Activated naive CD4-positive, alpha-beta T cell treated with anti-CD3 and anti-CD28 coated beads for 36 hours (primary cell): ENCODE measurements around the gene ENPP5. TPM values are rescaled to one million over a fixed set of nuclear protein-coding genes. Genes with fewer than 3 reads are reported as not detected.
"Not testable (repeated sequence)": the region's sequence is repeated elsewhere in the genome, so short reads cannot be mapped to it uniquely, and the experiment has no call there.

Source experiments
- CTCF ChIA-PET: fragments of 350-600 bp; sonication (Branson Sonifier 250); formaldehyde crosslinking; loops from one replicate; lab custom pipeline; 2021; ENCODE audit warnings: antibody characterized with exemption; lab: Charles Lee
- DNase-seq: peaks from one replicate; pipeline ENCODE4 v3.0.0-alpha.2; 2020
- H3K27ac Mint-ChIP-seq: one replicate; pipeline ENCODE4 v1.8.0; 2021; ENCODE audit warnings: mild to moderate bottlenecking, mixed read lengths
- H3K27me3 Mint-ChIP-seq: one replicate; pipeline ENCODE4 v1.8.0; 2021; ENCODE audit warnings: low read depth, mixed read lengths
- H3K36me3 Mint-ChIP-seq: one replicate; pipeline ENCODE4 v1.8.0; 2021; ENCODE audit warnings: low read depth, mixed read lengths
- H3K4me1 Mint-ChIP-seq: one replicate; pipeline ENCODE4 v1.8.0; 2021; ENCODE audit warnings: low read depth, mixed read lengths
- H3K4me3 Mint-ChIP-seq: one replicate; pipeline ENCODE4 v1.8.0; 2021; ENCODE audit warnings: mild to moderate bottlenecking, moderate library complexity, mixed read lengths
- H3K9me3 Mint-ChIP-seq: one replicate; pipeline ENCODE4 v1.8.0; 2021; ENCODE audit warnings: mixed read lengths
- intact Hi-C: fragments of 100-400 bp; cut with micrococcal nuclease; formaldehyde crosslinking; loops from one replicate; pipeline ENCODE4 v1.15.1; 2023
- total RNA-seq, 2 experiments: library from RNA; stranded (reverse); gene quantifications; one replicate each; pipeline ENCODE4 v1.2.3, GENCODE V29; 2021

ENPP5 gene
- total RNA-seq, 2 experiments from 2014 or later, result 0.24 to 0.62 TPM

GRCh38 chr6:46129629-46130511 lies 40.9 kb downstream of the ENPP5 start, which contains the start of gene ENPP4:
ENPP4 (plus strand) TSS chr6:46129989; CDS start chr6:46139584, 9,595 bp downstream.
- H3K9me3 Mint-ChIP-seq, result no peaks in the 10 kb centered on the region
- peaks cover 27% of the 10 kb centered on the region for H3K4me1 Mint-ChIP-seq
- H3K36me3 Mint-ChIP-seq, result no peaks in the 10 kb centered on the region
- CTCF ChIA-PET, result interaction anchor here (0.6 kb wide), 1 partner anchor 1303 kb away, joined by 3 read pairs; no protein-coding TSS in a partner anchor
- H3K4me3 Mint-ChIP-seq, result peak within 1 kb of the TSS; percentile 92
- DNase-seq, result peak; percentile 91
- intact Hi-C loops, result loop anchor here (1.0 to 10.0 kb wide), 7 partner anchors 39 to 755 kb away; partner anchors contain the start of genes CLIC5, CYP39A1, SLC25A27 and SUPT3H
- H3K27me3 Mint-ChIP-seq, result no peaks in the 10 kb centered on the region
- H3K27ac Mint-ChIP-seq, result peak within 1 kb of the TSS; percentile 77

- H3K27me3 Mint-ChIP-seq, result no peaks in the 10 kb centered on the region
- CTCF ChIA-PET, result interaction anchor here (0.8 to 1.3 kb wide), 2 partner anchors 39 to 164 kb away, joined by 4 to 5 read pairs; no protein-coding TSS in a partner anchor
- no peaks in the 10 kb centered on the region for H3K9me3 Mint-ChIP-seq
- peak overlapping the region; percentile 92 for H3K4me3 Mint-ChIP-seq
- intact Hi-C loops, result loop anchor here (1.0 to 2.0 kb wide), 5 partner anchors 42 to 523 kb away; partner anchors contain the start of genes CLIC5, CYP39A1 and SLC25A27
- peak overlapping the region; percentile 77 for H3K27ac Mint-ChIP-seq
- H3K4me1 Mint-ChIP-seq, result peaks cover 27% of the 10 kb centered on the region
- H3K36me3 Mint-ChIP-seq, result no peaks in the 10 kb centered on the region
- DNase-seq, result peak; percentile 39
Observed at GRCh38 chr6:46129291-46129628, 41.5 kb downstream of the ENPP5 start.

- Mint-ChIP-seq H3K4me3 (peak overlapping the region; percentile 92), H3K36me3 (peaks cover 1% of the 10 kb centered on the region), H3K27ac (no peak overlapping the region), H3K27me3 (no peaks in the 10 kb centered on the region), H3K9me3 (no peaks in the 10 kb centered on the region), H3K4me1 (peaks cover 29% of the 10 kb centered on the region)
- DNase-seq, result no peak
- intact Hi-C loops, result loop anchor here (2.0 kb wide), 1 partner anchor 114 kb away; the partner anchor contains the start of gene CLIC5
- CTCF ChIA-PET, result interaction anchor here (0.8 to 1.3 kb wide), 2 partner anchors 38 to 163 kb away, joined by 4 to 5 read pairs; no protein-coding TSS in a partner anchor
Observed at GRCh38 chr6:46128476-46128875, 42.3 kb downstream of the ENPP5 start.

- H3K27ac Mint-ChIP-seq, intact Hi-C loops, CTCF ChIA-PET, H3K9me3 Mint-ChIP-seq, DNase-seq, H3K27me3 Mint-ChIP-seq, H3K4me3 Mint-ChIP-seq: not testable (repeated sequence)
- Mint-ChIP-seq H3K4me1 (peaks cover 20% of the 10 kb centered on the region), H3K36me3 (peaks cover 31% of the 10 kb centered on the region)
Observed at GRCh38 chr6:46119679-46120078, 51.1 kb downstream of the ENPP5 start.

- intact Hi-C loops, result no loop called here
- H3K36me3 Mint-ChIP-seq, result peaks cover 30% of the 10 kb centered on the region
- H3K27me3 Mint-ChIP-seq, result no peaks in the 10 kb centered on the region
- H3K4me1 Mint-ChIP-seq, result peaks cover 17% of the 10 kb centered on the region
- CTCF ChIA-PET, result no interaction called here
- H3K4me3 Mint-ChIP-seq, result no peak overlapping the region
- no peak overlapping the region for H3K27ac Mint-ChIP-seq
- H3K9me3 Mint-ChIP-seq, result no peaks in the 10 kb centered on the region
- no peak for DNase-seq
Observed at GRCh38 chr6:46118836-46119235, 51.9 kb downstream of the ENPP5 start.

GRCh38 chr6:46118157-46118556 lies 52.6 kb downstream of the ENPP5 start:
- H3K27ac Mint-ChIP-seq, result no peak overlapping the region
- peaks cover 14% of the 10 kb centered on the region for H3K4me1 Mint-ChIP-seq

DNA sequence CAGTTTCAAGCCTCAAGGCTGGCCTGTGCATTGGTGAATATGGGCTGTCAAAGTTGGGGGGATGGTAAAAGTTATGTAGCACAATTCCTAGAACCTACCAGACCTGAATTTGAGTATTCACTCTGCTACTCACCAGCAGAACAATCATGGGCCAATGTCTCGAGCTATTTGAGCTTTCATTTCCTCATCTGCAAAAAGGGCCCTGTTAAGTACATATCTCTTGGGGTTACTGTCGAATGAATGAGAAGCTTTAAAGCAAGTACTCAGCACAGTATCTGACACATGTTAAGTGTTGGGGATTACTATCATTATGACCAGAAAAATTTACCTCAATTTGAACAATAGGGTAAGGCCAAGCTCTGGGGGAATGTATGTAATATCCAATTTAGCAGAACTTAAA lies 54.5 kb downstream of the ENPP5 start:
- H3K27me3 Mint-ChIP-seq, result no peaks in the 10 kb centered on the region

More at GRCh38 chr6:46118157-46118556, 52.6 kb downstream of the ENPP5 start:
- Mint-ChIP-seq H3K4me3 (no peak overlapping the region), H3K36me3 (peaks cover 32% of the 10 kb centered on the region), H3K9me3 (no peaks in the 10 kb centered on the region), H3K27me3 (no peaks in the 10 kb centered on the region)
- no peak for DNase-seq
- CTCF ChIA-PET, result no interaction called here
- intact Hi-C loops, result no loop called here

GRCh38 chr6:46115634-46116033 lies 55.1 kb downstream of the ENPP5 start:
- CTCF ChIA-PET, result interaction anchor here (0.8 kb wide), 1 partner anchor 25 kb away, joined by 4 read pairs; no protein-coding TSS in a partner anchor
- Mint-ChIP-seq H3K27ac (no peak overlapping the region), H3K4me1 (peaks cover 10% of the 10 kb centered on the region), H3K9me3 (peaks cover 4% of the 10 kb centered on the region), H3K36me3 (peaks cover 30% of the 10 kb centered on the region), H3K4me3 (no peak overlapping the region), H3K27me3 (no peaks in the 10 kb centered on the region)
- intact Hi-C loops, result no loop called here
- DNase-seq, result no peak

More for the DNA sequence above, 54.5 kb downstream of the ENPP5 start:
- DNase-seq, result no peak
- H3K27ac Mint-ChIP-seq, result no peak overlapping the region
- H3K9me3 Mint-ChIP-seq, result peaks cover 4% of the 10 kb centered on the region
- H3K36me3 Mint-ChIP-seq, result peaks cover 32% of the 10 kb centered on the region
- intact Hi-C loops, result no loop called here
- CTCF ChIA-PET, result interaction anchor here (0.8 kb wide), 2 partner anchors 26 to 189 kb away, joined by 3 to 4 read pairs; no protein-coding TSS in a partner anchor
- peaks cover 10% of the 10 kb centered on the region for H3K4me1 Mint-ChIP-seq
- H3K4me3 Mint-ChIP-seq, result no peak overlapping the region

DNA sequence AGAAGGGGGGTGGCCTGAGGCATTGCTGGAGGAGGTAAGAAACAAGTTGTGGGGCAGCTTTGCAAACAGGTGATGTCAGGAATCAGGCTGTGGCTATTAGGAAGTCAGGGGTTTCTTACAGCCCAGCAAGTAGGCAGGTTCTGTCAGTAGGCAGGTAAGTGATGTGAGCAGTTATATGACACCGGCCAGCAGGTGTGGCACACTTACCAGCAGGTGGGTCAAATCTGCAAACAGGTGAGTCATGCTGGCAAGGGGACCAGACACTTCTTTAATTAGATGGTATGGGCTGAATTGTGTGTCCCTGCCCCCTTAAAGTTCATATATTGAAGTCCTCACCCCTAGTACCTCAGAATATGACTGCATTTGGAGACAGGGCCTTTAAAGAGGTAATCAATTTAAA lies 57.4 kb downstream of the ENPP5 start:
- CTCF ChIA-PET, result no interaction called here
- peaks cover 27% of the 10 kb centered on the region for H3K36me3 Mint-ChIP-seq
- no peaks in the 10 kb centered on the region for H3K27me3 Mint-ChIP-seq
- H3K4me3 Mint-ChIP-seq, result no peak overlapping the region
- intact Hi-C loops, result no loop called here
- no peak overlapping the region for H3K27ac Mint-ChIP-seq
- H3K9me3 Mint-ChIP-seq, result peaks cover 7% of the 10 kb centered on the region
- no peaks in the 10 kb centered on the region for H3K4me1 Mint-ChIP-seq
- DNase-seq, result no peak

Other genes with a start within 250 kb of the ENPP5 start
- gene CLIC5, start 155.1 kb downstream of the ENPP5 start, total RNA-seq, result 1 to 10 TPM in 1 of 2 experiments, under 1 TPM in 1; 0.52 to 1.5 TPM
- gene ENPP4, start 41.0 kb downstream of the ENPP5 start, total RNA-seq, result 1 to 10 TPM; 7.7 to 8.0 TPM